Endothelial cell of umbilical vein (primary cell): ENCODE data around the gene STX16.

Source experiments
- EZH2 ChIP-seq: IDR thresholded peaks from 2 replicates; pipeline ENCODE4 v1.6.1; 2012; ENCODE audit warnings: borderline replicate concordance, low read depth, mild to moderate bottlenecking, moderate library complexity, low read length, inconsistent platforms; ENCODE audit not compliant: severe bottlenecking
- FOS ChIP-seq: IDR thresholded peaks from 2 replicates; pipeline ENCODE4 v1.6.1; 2011; ENCODE audit warnings: mild to moderate bottlenecking, low read length, moderate library complexity, borderline replicate concordance; ENCODE audit not compliant: insufficient read depth
- POLR2A ChIP-seq: IDR thresholded peaks from 2 replicates; pipeline ENCODE4 v1.6.1; 2012; ENCODE audit warnings: low read depth, mild to moderate bottlenecking, control low read depth, low read length
- POLR2AphosphoS5 ChIP-seq: IDR thresholded peaks from 2 replicates; pipeline ENCODE4 v1.6.1; 2012; ENCODE audit warnings: low read depth, mild to moderate bottlenecking, control low read depth, low read length, moderate library complexity; ENCODE audit not compliant: insufficient read depth
- TF ChIP-seq, protein P1 (sequence below), 2 donors: IDR thresholded peaks; 1 replicate in 1 of 2; 2 replicates in 1 of 2; pipeline ENCODE4 v1.5.1; 2011; ENCODE audit warnings: low read length in 2 of 2, mild to moderate bottlenecking in 2 of 2, moderate library complexity in 2 of 2, control low read depth in 1 of 2, inconsistent platforms in 1 of 2, low read depth in 1 of 2; ENCODE audit not compliant: insufficient read depth in 1 of 2; ENCODE audit errors: extremely low read depth in 1 of 2

DNA sequence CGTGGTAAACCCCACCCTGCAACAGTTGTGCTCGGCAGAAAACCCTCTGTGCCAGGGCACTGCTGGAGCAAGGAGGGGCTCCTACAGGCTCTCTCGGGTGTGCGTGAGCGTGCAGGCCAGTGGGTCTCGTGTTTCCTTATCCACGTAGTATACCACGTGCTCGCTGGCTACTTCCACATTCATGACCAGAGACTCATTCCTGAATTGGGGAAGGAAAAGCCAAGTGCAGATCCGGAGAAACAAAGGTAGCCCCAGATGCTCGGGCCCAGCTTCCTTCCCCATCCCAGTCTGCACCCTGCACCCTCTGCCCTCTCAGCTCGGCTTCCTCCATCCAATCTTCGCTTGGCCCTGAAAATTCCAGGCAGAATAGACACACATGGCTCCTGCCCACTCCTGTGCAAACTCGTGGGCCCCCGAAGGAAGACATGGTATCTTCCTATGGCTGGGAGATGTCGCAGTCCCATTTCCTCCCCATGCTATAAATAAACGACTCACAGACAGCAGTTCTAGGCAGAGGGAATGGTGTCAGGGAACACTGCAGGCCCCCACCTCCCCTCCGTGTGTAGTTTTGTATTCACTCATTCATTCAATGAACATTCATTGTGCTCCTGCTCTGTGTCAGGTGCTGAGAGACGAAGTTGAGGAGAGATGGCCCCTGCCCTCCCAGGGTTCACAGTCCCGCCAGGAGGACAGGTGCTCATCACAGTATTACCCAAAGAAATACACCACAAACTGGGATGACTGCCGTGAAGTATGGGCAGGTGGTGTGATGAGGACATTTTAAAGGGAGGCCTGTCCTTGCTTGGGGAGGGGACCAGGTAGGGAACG lies 71.1 kb downstream of the STX16 start:
- TF ChIP-seq POLR2A: no peak
- TF ChIP-seq, protein P1, sequence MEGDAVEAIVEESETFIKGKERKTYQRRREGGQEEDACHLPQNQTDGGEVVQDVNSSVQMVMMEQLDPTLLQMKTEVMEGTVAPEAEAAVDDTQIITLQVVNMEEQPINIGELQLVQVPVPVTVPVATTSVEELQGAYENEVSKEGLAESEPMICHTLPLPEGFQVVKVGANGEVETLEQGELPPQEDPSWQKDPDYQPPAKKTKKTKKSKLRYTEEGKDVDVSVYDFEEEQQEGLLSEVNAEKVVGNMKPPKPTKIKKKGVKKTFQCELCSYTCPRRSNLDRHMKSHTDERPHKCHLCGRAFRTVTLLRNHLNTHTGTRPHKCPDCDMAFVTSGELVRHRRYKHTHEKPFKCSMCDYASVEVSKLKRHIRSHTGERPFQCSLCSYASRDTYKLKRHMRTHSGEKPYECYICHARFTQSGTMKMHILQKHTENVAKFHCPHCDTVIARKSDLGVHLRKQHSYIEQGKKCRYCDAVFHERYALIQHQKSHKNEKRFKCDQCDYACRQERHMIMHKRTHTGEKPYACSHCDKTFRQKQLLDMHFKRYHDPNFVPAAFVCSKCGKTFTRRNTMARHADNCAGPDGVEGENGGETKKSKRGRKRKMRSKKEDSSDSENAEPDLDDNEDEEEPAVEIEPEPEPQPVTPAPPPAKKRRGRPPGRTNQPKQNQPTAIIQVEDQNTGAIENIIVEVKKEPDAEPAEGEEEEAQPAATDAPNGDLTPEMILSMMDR (IDR thresholded peaks at IDR 0.05; ENCODE audit: extremely low read depth in 1 of 2, insufficient read depth in 1 of 2, low read depth in 1 of 2, low read length in 2 of 2): no peak
- TF ChIP-seq FOS: no peak
- no peak for TF ChIP-seq EZH2
- TF ChIP-seq POLR2AphosphoS5: no peak
